K562 (cell line): ENCODE results near the gene HDLBP.

ENCODE experiments used
- CTCF ChIP-seq, 3 experiments: IDR thresholded peaks in 2 of 3; conservative IDR thresholded peaks in 1 of 3; 2 replicates each; pipeline ENCODE4 v1.5.1; 2011 to 2012; ENCODE audit warnings: low read length in 3 of 3, mild to moderate bottlenecking in 3 of 3, control low read depth in 2 of 3, improper control_type of control experiment in 1 of 3, inconsistent platforms in 1 of 3, low read depth in 1 of 3, mixed read lengths in 1 of 3, moderate library complexity in 1 of 3; ENCODE audit not compliant: insufficient read depth in 2 of 3
- E2F6 ChIP-seq, 2 experiments: IDR thresholded peaks; 2 replicates each; pipeline ENCODE4 v1.6.1; 2011; ENCODE audit warnings: borderline replicate concordance in 1 of 2, control low read depth in 1 of 2, low read depth in 1 of 2, low read length in 1 of 2, mild to moderate bottlenecking in 1 of 2, mixed read lengths in 1 of 2, moderate library complexity in 1 of 2; ENCODE audit not compliant: insufficient read depth in 1 of 2, insufficient read length in 1 of 2, poor library complexity in 1 of 2, severe bottlenecking in 1 of 2; ENCODE audit errors: extremely low read depth in 1 of 2
- GATA2 ChIP-seq: sonication (generic); formaldehyde crosslinking; IDR thresholded peaks from 2 replicates; pipeline ENCODE4 v1.4.0; 2020; ENCODE audit warnings: mild to moderate bottlenecking, missing genetic modification reagents
- IRF1 ChIP-seq: sonication (generic); formaldehyde crosslinking; IDR thresholded peaks from 2 replicates; pipeline ENCODE4 v1.8.0; 2022; ENCODE audit warnings: missing genetic modification reagents, mild to moderate bottlenecking, borderline replicate concordance
- PKNOX1 ChIP-seq: fragments of 450-650 bp; IDR thresholded peaks from 2 replicates; pipeline ENCODE4 v1.6.1; 2016
- TF ChIP-seq, protein P1 (sequence below): sonication (generic); formaldehyde crosslinking; IDR thresholded peaks from 2 replicates; pipeline ENCODE4 v1.8.1; 2022; ENCODE audit warnings: missing genetic modification reagents

GRCh38 chr2:241272303-241273209 is 42.9 kb downstream of the HDLBP start:
- no peak for TF ChIP-seq PKNOX1
- TF ChIP-seq IRF1 (CRISPR knock-in tag): no peak
- no peak for TF ChIP-seq CTCF (IDR thresholded peaks at IDR 0.05 in 2 of 3, conservative IDR thresholded peaks at IDR 0.05 in 1 of 3; ENCODE audit: insufficient read depth in 2 of 3, low read depth in 1 of 3, low read length in 3 of 3)
- TF ChIP-seq, protein P1, sequence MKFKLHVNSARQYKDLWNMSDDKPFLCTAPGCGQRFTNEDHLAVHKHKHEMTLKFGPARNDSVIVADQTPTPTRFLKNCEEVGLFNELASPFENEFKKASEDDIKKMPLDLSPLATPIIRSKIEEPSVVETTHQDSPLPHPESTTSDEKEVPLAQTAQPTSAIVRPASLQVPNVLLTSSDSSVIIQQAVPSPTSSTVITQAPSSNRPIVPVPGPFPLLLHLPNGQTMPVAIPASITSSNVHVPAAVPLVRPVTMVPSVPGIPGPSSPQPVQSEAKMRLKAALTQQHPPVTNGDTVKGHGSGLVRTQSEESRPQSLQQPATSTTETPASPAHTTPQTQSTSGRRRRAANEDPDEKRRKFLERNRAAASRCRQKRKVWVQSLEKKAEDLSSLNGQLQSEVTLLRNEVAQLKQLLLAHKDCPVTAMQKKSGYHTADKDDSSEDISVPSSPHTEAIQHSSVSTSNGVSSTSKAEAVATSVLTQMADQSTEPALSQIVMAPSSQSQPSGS (CRISPR knock-in tag): no peak
- peak in 1 of 2 experiments; percentile 26 for TF ChIP-seq E2F6 (IDR thresholded peaks at IDR 0.05; ENCODE audit: borderline replicate concordance in 1 of 2, extremely low read depth in 1 of 2, insufficient read depth in 1 of 2, insufficient read length in 1 of 2, low read depth in 1 of 2, low read length in 1 of 2, poor library complexity in 1 of 2, severe bottlenecking in 1 of 2)
- TF ChIP-seq GATA2: no peak
